HCT116 (cell line): ENCODE results near the gene CMTM2. TPM values are rescaled to one million over a fixed set of nuclear protein-coding genes. Genes with fewer than 3 reads are reported as not detected.

Experiments
- ATAC-seq: fragments of 200-7000 bp; cut with Tn5 transposase; 2 replicates; pipeline ENCODE4 v1.9.1; 2020; ENCODE audit warnings: mild to moderate bottlenecking, moderate library complexity
- BruUV-seq: library from RNA; stranded (reverse); fragments of 400-500 nt; replicated peaks from 2 replicates; lab custom pipeline; 2021; lab: Mats Ljungman, UMichigan
- CTCF ChIA-PET: fragments of 300-600 bp; sonication (Branson Sonifier 250); formaldehyde crosslinking; loops from one replicate; lab custom pipeline; 2021; ENCODE audit warnings: antibody characterized with exemption; lab: Charles Lee
- POLR2A ChIA-PET: fragments of 300-600, 350-600 bp; sonication (Branson Sonifier 250); formaldehyde crosslinking; loops from one replicate; lab custom pipeline; 2021; ENCODE audit warnings: antibody characterized with exemption; lab: Charles Lee
- RAD21 ChIA-PET, 2 experiments: fragments of 300-600 bp; sonication (Branson Sonifier 250); formaldehyde crosslinking; loops; one replicate each; lab custom pipeline; 2023; ENCODE audit warnings: low total read pairs in 2 of 2; ENCODE audit not compliant: uncharacterized antibody in 2 of 2, unreplicated experiment in 2 of 2, low non-redundant PET in 1 of 2; lab: Charles Lee
- DNase-seq: peaks from one replicate; pipeline ENCODE4 v3.0.0-alpha.2; 2010; ENCODE audit warnings: low read depth, low spot score
- H2AFZ ChIP-seq: fragments of 200-600 bp; shearing (Covaris generic), sonication (generic); 2 replicates; pipeline ENCODE4 v1.6.1; 2017; ENCODE audit warnings: low read depth, mixed run types, mixed read lengths, antibody characterized with exemption, low read length; ENCODE audit not compliant: poor library complexity, severe bottlenecking
- H3K27ac ChIP-seq: 2 replicates; pipeline ENCODE4 v1.5.1; 2012; ENCODE audit warnings: low read depth, low read length
- H3K27me3 ChIP-seq: fragments of 200-600 bp; sonication (generic); 2 replicates; pipeline ENCODE4 v1.6.1; 2016; ENCODE audit warnings: mixed run types, low read length, mixed read lengths; ENCODE audit not compliant: insufficient read depth
- H3K36me3 ChIP-seq, 2 experiments: fragments of 200-500 bp in 1 of 2; fragments of 200-600 bp in 1 of 2; sonication (Bioruptor generic) in 1 of 2; sonication (generic) in 1 of 2; 2 replicates each; pipeline versions ENCODE4 v1.5.1 to v1.6.1; 2014 to 2016; ENCODE audit warnings: low read length in 2 of 2, inconsistent platforms in 1 of 2, mixed read lengths in 1 of 2, mixed run types in 1 of 2; ENCODE audit not compliant: insufficient read depth in 2 of 2, control insufficient read depth in 1 of 2
- H3K4me1 ChIP-seq, 2 experiments: fragments of 200-600 bp in 1 of 2; sonication (generic) in 1 of 2; 2 replicates each; pipeline versions ENCODE4 v1.5.1 to v1.6.1; 2012 to 2017; ENCODE audit warnings: low read length in 2 of 2, inconsistent platforms in 1 of 2, mild to moderate bottlenecking in 1 of 2, mixed read lengths in 1 of 2, mixed run types in 1 of 2, moderate library complexity in 1 of 2; ENCODE audit not compliant: insufficient read depth in 2 of 2, control insufficient read depth in 1 of 2
- H3K4me2 ChIP-seq: fragments of 200-600 bp; sonication (generic); 2 replicates; pipeline ENCODE4 v1.6.1; 2017; ENCODE audit warnings: mixed run types, low read length, mixed read lengths
- H3K4me3 ChIP-seq, 2 experiments: fragments of 200-600 bp in 1 of 2; sonication (generic) in 1 of 2; replicated peaks in 1 of 2; 2 replicates each; pipeline ENCODE4 v1.5.1; 2011 to 2016; ENCODE audit warnings: low read length in 2 of 2, control low read depth in 1 of 2, low read depth in 1 of 2, mild to moderate bottlenecking in 1 of 2, mixed read lengths in 1 of 2, mixed run types in 1 of 2
- H3K79me2 ChIP-seq: fragments of 200-600 bp; sonication (generic); 2 replicates; pipeline ENCODE4 v1.6.1; 2017; ENCODE audit warnings: mild to moderate bottlenecking, mixed run types, low read length, moderate library complexity, mixed read lengths; ENCODE audit not compliant: insufficient read depth
- H3K9ac ChIP-seq: fragments of 200-600 bp; sonication (generic); 2 replicates; pipeline ENCODE4 v1.6.1; 2016; ENCODE audit warnings: low read length, mixed read lengths
- H3K9me2 ChIP-seq: fragments of 200-600 bp; sonication (generic), shearing (Covaris generic); 2 replicates; pipeline ENCODE4 v1.6.1; 2017; ENCODE audit warnings: mixed run types, mild to moderate bottlenecking, moderate library complexity; ENCODE audit not compliant: insufficient read depth
- H3K9me3 ChIP-seq, 2 experiments: fragments of 200-500 bp in 1 of 2; fragments of 200-600 bp in 1 of 2; sonication (Bioruptor generic) in 1 of 2; sonication (generic) in 1 of 2; 2 replicates each; pipeline ENCODE4 v1.6.1; 2014 to 2017; ENCODE audit warnings: low read length in 2 of 2, mixed read lengths in 2 of 2, inconsistent platforms in 1 of 2, low read depth in 1 of 2, mild to moderate bottlenecking in 1 of 2, mixed run types in 1 of 2, moderate library complexity in 1 of 2; ENCODE audit not compliant: control insufficient read depth in 1 of 2, insufficient read depth in 1 of 2
- H4K20me1 ChIP-seq: fragments of 200-600 bp; sonication (generic), shearing (Covaris generic); 2 replicates; pipeline ENCODE4 v1.6.1; 2017; ENCODE audit warnings: mixed run types, mild to moderate bottlenecking, moderate library complexity; ENCODE audit not compliant: insufficient read depth
- CBX3 ChIP-seq: IDR thresholded peaks from 2 replicates; pipeline ENCODE4 v1.6.1; 2012; ENCODE audit warnings: low read depth
- EGR1 ChIP-seq: IDR thresholded peaks from 2 replicates; pipeline ENCODE4 v1.6.1; 2012; ENCODE audit warnings: low read depth
- ELF1 ChIP-seq: IDR thresholded peaks from 2 replicates; pipeline ENCODE4 v1.6.1; 2012; ENCODE audit warnings: low read depth, borderline replicate concordance
- EZH2 ChIP-seq: fragments of 200-600 bp; sonication (generic); IDR thresholded peaks from 2 replicates; pipeline ENCODE4 v1.6.1; 2017; ENCODE audit warnings: antibody characterized with exemption, mixed run types
- FOSL1 ChIP-seq: IDR thresholded peaks from 2 replicates; pipeline ENCODE4 v1.6.1; 2012; ENCODE audit warnings: low read depth
- MAX ChIP-seq: IDR thresholded peaks from 2 replicates; pipeline ENCODE4 v1.6.1; 2012
- POLR2AphosphoS5 ChIP-seq: IDR thresholded peaks from 2 replicates; pipeline ENCODE4 v1.6.1; 2011; ENCODE audit warnings: mild to moderate bottlenecking, low read depth, low read length, moderate library complexity
- SRF ChIP-seq: IDR thresholded peaks from 2 replicates; pipeline ENCODE4 v1.6.1; 2012; ENCODE audit warnings: low read depth
- TCF7L2 ChIP-seq: IDR thresholded peaks from 2 replicates; pipeline ENCODE4 v1.7.0; 2011; ENCODE audit warnings: borderline replicate concordance, inconsistent platforms; ENCODE audit not compliant: insufficient read depth, insufficient read length; ENCODE audit errors: extremely low read depth
- YY1 ChIP-seq: IDR thresholded peaks from 2 replicates; pipeline ENCODE4 v1.6.1; 2011; ENCODE audit warnings: low read length, low read depth, moderate library complexity, mild to moderate bottlenecking; ENCODE audit not compliant: insufficient replicate concordance; ENCODE audit errors: extremely low read depth
- ZNF274 ChIP-seq: fragments of 200-500 bp; sonication (Bioruptor generic); IDR thresholded peaks from 2 replicates; pipeline ENCODE4 v1.6.1; 2014; ENCODE audit warnings: mild to moderate bottlenecking, low read depth, low read length, inconsistent platforms
- intact Hi-C: fragments of 100-400 bp; cut with micrococcal nuclease; formaldehyde crosslinking; loops from 2 replicates; pipeline ENCODE4 v1.10.0; 2022
- total RNA-seq: library from RNA; stranded (reverse); gene quantifications from one replicate; pipeline ENCODE4 v1.2.1, GENCODE V29; 2021; ENCODE audit not compliant: unreplicated experiment
- TF ChIP-seq, protein P1 (sequence below): IDR thresholded peaks from 2 replicates; pipeline ENCODE4 v1.6.1; 2012; ENCODE audit warnings: low read depth
- TF ChIP-seq, protein P2 (sequence below): IDR thresholded peaks from 2 replicates; pipeline ENCODE4 v1.6.1; 2012

The CMTM2 gene
- total RNA-seq, 1 experiment from 2014 or later = 0.42 TPM

GRCh38 chr16:66554495-66554894, 24.8 kb upstream of the CMTM2 start:
- Histone ChIP-seq H2AFZ (no peak overlapping the region), H3K36me3 (peaks cover 2 to 8% of the 10 kb centered on the region in 2 experiments; a peak in 1 of 4 replicates), H3K27ac (no peak overlapping the region), H3K9ac (no peak overlapping the region), H4K20me1 (no peaks in the 10 kb centered on the region), H3K9me2 (no peaks in the 10 kb centered on the region)
- DNase-seq = no peak
- ATAC-seq = no peak
- RAD21 ChIA-PET = no interaction called here
- CTCF ChIA-PET = no interaction called here
- TF ChIP-seq, protein P1, sequence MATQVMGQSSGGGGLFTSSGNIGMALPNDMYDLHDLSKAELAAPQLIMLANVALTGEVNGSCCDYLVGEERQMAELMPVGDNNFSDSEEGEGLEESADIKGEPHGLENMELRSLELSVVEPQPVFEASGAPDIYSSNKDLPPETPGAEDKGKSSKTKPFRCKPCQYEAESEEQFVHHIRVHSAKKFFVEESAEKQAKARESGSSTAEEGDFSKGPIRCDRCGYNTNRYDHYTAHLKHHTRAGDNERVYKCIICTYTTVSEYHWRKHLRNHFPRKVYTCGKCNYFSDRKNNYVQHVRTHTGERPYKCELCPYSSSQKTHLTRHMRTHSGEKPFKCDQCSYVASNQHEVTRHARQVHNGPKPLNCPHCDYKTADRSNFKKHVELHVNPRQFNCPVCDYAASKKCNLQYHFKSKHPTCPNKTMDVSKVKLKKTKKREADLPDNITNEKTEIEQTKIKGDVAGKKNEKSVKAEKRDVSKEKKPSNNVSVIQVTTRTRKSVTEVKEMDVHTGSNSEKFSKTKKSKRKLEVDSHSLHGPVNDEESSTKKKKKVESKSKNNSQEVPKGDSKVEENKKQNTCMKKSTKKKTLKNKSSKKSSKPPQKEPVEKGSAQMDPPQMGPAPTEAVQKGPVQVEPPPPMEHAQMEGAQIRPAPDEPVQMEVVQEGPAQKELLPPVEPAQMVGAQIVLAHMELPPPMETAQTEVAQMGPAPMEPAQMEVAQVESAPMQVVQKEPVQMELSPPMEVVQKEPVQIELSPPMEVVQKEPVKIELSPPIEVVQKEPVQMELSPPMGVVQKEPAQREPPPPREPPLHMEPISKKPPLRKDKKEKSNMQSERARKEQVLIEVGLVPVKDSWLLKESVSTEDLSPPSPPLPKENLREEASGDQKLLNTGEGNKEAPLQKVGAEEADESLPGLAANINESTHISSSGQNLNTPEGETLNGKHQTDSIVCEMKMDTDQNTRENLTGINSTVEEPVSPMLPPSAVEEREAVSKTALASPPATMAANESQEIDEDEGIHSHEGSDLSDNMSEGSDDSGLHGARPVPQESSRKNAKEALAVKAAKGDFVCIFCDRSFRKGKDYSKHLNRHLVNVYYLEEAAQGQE = no peak
- TF ChIP-seq SRF (no peak), MAX (no peak), FOSL1 (no peak), POLR2AphosphoS5 (no peak), YY1 (no peak), EGR1 (no peak), ZNF274 (no peak), EZH2 (no peak), CBX3 (no peak), ELF1 (no peak), TCF7L2 (no peak)
- TF ChIP-seq, protein P2, sequence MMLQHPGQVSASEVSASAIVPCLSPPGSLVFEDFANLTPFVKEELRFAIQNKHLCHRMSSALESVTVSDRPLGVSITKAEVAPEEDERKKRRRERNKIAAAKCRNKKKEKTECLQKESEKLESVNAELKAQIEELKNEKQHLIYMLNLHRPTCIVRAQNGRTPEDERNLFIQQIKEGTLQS = no peak
- TF ChIP-seq, all 23 proteins: peak for 0
- peaks cover 21 to 35% of the 10 kb centered on the region in 2 experiments for H3K4me1 ChIP-seq
- POLR2A ChIA-PET = no interaction called here
- intact Hi-C loops = no loop called here
- no peak overlapping the region for H3K4me2 ChIP-seq
- peaks cover 26% of the 10 kb centered on the region; the same call in 1 of the 2 replicates for H3K79me2 ChIP-seq
- H3K27me3 ChIP-seq = no peaks in the 10 kb centered on the region
- no TSS peak for BruUV-seq
- no peak overlapping the region for H3K4me3 ChIP-seq
- no peaks in the 10 kb centered on the region for H3K9me3 ChIP-seq
